Sciatic nerve (tissue), 2 donors: Measurements from ENCODE around the gene HOXB1. TPM values are rescaled to one million over a fixed set of nuclear protein-coding genes. Genes with fewer than 3 reads are reported as not detected.
"Not testable (repeated sequence)": the region's sequence is repeated elsewhere in the genome, so short reads cannot be mapped to it uniquely, and the experiment has no call there.

Experiments
- ATAC-seq: fragments of 200-7000 bp; cut with Tn5 transposase; one replicate; pipeline ENCODE4 v1.9.1; 2020; ENCODE audit warnings: mild to moderate bottlenecking, moderate library complexity
- DNase-seq: peaks from one replicate; pipeline ENCODE4 v3.0.0-alpha.2; 2020; ENCODE audit warnings: low spot score
- intact Hi-C: fragments of 100-400 bp; cut with DNase I; formaldehyde crosslinking; loops from one replicate; pipeline ENCODE4 v1.14.2; 2022
- total RNA-seq: library from RNA; stranded (reverse); fragmentation: NEBNext Ultra II Directional; extraction: Animal tissue kit (Norgen Biotek cat#: 25700); gene quantifications from one replicate; pipeline ENCODE4 v1.2.1, GENCODE V29; 2021
- donor health status: DM: no; HTN: no; CAD: no.
- donor health status: DM: no; HTN: no; CAD: no.

HOXB1 gene
- total RNA-seq, 1 donor from 2014 or later = not detected

DNA sequence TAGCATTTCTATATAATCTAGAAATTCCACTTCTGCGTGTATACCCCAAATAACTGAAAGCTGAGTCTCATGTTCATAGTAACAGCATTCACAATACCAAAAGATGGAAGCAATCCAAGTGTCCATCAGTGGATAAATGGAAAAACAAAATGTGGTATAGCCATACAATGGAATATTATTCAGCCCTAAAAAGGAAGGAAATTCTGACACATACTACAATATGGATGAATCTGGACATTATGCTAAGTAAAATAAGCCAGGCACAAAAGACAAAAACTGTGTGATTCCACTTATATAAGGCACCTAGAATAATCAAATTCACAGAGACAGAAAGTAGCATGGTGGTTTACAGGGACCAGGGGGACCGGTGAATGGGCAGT is 20.4 kb downstream of the HOXB1 start:
- intact Hi-C loops = no loop called here
- no peak for ATAC-seq
- no peak for DNase-seq

DNA sequence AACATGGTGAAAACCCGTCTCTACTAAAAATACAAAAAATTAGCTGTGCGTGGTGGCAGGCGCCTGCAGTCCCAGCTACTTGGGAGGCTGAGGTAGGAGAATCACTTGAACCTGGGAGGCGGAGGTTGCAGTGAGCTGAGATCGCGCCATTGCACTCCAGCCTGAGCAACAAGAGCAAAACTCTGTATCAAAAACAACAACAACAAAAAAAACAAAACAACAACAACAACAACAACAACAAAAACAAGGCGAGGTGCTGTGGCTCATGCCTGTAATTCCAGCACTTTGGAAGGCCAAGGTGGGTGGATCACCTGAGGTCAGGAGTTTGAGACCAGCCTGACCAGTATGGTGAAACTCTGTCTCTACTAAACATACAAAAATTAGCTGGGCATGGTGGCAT is 21.1 kb downstream of the HOXB1 start:
- ATAC-seq, intact Hi-C loops, DNase-seq: not testable (repeated sequence)

DNA sequence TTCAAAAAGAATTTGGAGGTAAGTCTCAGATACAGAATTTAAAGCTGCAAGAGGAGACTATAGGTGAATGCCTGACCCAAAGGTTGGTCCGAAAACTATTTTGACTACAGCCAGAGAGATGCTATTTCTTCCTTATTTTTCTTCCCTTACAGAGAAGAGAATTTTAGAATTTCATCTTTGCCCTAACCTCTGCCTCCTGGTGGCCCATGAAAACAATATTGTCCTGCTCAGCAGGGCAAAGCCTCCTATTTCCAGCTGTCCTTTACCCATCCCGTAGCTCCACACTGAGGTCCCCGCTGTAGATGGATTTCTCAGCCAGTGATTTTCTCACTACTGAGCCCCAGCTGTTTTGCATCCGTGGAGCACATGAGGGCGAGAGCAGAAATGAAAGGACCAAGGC is 24.6 kb downstream of the HOXB1 start:
- no peak for ATAC-seq
- intact Hi-C loops = no loop called here
- no peak for DNase-seq

GRCh38 chr17:48505788-48506187 is 25.0 kb downstream of the HOXB1 start:
- ATAC-seq (no peak), DNase-seq (no peak)
- intact Hi-C loops = no loop called here

DNA sequence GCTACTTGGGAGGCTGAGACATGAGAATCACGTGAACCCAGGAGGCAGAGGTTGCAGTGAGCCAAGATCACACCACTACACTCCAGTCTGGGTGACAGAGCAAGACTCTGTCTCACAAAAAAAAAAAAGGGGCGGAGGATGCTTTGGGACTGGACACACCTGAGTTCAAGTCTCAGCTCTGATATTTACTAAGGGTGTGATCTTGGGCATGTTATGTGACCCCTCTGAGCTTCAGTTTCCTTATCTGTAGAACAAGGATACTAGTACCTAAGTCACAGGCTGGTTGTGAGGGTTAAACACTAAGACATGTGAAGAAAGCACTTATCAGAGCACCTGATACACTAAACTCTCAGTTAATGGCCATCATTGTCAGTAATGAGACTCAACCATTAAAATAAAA is 25.9 kb downstream of the HOXB1 start:
- no peak for DNase-seq
- intact Hi-C loops = no loop called here
- ATAC-seq = no peak

DNA sequence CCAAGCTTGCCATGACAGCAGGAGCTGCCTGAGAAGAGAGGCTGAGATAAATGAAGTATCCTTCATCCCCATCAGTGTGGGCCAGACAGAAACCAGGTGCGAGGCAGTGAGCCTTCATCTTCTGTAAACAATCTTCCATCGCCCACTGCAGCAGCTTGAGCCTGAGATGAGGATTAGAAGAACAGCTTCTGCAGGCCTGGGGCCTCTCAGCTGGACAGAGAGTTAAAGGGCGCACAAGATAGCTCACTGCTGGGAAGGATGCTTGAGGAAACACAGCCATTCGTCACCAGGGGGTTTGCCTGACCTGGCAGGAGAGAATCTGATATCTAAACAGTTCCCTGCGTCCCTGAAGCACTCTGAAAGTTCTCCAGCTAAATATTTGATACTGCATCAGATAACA is 27.1 kb downstream of the HOXB1 start:
- intact Hi-C loops = no loop called here
- DNase-seq (no peak), ATAC-seq (no peak)

DNA sequence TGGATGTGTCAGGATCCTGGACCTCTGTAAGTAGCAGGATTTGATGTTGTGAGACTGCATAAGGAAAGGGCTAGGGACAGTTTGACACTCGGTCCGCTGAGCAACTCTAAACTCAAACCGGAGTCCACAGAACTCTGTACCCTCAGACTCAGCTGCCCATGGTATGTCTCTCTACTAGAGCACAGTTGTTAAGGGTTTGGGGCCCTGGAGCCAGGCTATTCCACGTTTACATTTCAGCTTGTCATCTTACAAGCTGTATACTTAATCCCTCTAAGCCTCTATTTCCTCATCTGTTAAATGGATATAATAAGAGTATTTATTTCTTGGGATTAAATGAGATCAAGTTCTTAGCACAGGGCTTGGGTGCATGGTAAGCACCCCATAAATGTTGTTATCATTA is 27.9 kb downstream of the HOXB1 start:
- no peak for ATAC-seq
- no peak for DNase-seq
- intact Hi-C loops = no loop called here

GRCh38 chr17:48502312-48502711 is 28.5 kb downstream of the HOXB1 start:
- ATAC-seq = no peak
- intact Hi-C loops = no loop called here
- DNase-seq = no peak

- ATAC-seq (peak; percentile 42), DNase-seq (no peak)
- intact Hi-C loops = no loop called here
Measured at GRCh38 chr17:48500435-48501426, 30.1 kb downstream of the HOXB1 start.

DNA sequence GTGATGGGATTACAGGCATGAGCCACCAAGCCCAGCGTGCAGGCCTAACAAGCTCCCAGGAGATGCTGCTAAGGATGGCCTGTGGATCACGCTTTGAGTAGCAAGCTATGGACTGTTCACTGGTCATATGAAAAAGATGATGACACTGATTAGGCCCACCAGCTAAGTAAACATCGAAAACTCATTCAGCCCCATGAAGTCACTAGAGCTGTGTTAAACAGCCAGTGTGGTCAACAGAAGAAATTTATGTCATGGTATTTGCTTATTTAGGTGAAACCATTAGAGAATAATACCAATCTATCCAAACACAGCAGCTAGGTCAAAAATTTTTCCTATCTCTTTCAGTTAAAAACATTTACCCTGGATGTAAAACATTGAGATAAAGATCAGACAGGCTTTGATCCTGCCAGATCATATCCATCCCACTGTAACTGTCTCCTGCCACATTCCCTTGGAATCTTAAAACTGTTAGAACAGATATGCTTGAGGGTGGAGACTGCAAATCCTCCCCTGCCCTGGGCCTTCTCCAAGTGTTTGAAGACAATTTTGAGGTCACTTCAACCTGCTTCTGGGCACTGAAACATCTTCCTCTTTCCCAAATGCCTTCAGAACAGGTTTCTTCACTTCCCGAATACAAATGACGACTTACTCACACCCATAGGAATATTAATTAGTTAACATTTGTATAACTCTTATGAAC is 30.9 kb downstream of the HOXB1 start:
- DNase-seq = no peak
- intact Hi-C loops = no loop called here
- no peak for ATAC-seq

GRCh38 chr17:48499248-48499647 is 31.6 kb downstream of the HOXB1 start:
- ATAC-seq (no peak), DNase-seq (no peak)
- intact Hi-C loops = no loop called here

GRCh38 chr17:48498164-48498850 is 32.5 kb downstream of the HOXB1 start:
- no peak for ATAC-seq
- DNase-seq = no peak
- intact Hi-C loops = no loop called here

DNA sequence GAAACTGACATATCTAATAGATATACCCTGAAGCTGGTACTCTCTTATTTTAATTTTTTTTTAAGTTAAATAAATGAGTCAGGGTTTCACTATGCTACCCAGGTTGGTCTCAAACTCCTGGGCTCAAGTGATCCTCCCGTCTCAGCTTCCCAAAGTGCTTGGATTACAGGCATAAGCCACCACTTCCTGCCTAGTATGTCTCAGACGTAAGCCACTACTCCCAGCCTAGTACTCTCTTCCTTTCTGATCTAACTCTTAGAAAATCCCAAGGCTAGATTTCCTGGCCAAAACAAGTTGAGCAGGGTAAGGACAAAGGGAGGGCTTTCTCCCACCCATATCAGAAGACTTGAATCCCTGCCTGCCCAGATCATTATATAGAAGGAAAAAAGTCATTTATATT is 33.7 kb downstream of the HOXB1 start:
- no peak for ATAC-seq
- intact Hi-C loops = no loop called here
- DNase-seq = no peak

DNA sequence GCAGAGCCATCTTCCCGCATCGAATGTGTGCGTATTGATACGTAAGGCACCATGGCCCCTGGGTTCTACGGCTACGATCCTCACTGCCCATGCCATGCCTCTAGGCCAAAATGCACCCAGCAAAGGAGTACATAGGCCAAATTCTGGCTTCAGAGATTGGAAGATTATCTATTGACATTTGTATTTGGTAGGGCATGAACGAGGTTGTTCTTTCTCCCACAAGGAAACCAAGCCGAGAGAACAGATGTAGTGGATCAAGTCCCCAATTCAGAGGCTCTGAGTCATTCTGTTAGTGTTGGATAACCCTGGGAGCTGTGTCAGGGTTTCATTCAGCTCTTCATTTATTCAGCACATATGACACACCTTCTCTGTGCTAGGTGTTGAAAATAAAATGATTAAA is 36.5 kb downstream of the HOXB1 start:
- DNase-seq (no peak), ATAC-seq (no peak)
- intact Hi-C loops = loop anchor here (5.0 kb wide), 1 partner anchor 98 kb away; the partner anchor contains the start of genes HOXB3 and HOXB5

DNA sequence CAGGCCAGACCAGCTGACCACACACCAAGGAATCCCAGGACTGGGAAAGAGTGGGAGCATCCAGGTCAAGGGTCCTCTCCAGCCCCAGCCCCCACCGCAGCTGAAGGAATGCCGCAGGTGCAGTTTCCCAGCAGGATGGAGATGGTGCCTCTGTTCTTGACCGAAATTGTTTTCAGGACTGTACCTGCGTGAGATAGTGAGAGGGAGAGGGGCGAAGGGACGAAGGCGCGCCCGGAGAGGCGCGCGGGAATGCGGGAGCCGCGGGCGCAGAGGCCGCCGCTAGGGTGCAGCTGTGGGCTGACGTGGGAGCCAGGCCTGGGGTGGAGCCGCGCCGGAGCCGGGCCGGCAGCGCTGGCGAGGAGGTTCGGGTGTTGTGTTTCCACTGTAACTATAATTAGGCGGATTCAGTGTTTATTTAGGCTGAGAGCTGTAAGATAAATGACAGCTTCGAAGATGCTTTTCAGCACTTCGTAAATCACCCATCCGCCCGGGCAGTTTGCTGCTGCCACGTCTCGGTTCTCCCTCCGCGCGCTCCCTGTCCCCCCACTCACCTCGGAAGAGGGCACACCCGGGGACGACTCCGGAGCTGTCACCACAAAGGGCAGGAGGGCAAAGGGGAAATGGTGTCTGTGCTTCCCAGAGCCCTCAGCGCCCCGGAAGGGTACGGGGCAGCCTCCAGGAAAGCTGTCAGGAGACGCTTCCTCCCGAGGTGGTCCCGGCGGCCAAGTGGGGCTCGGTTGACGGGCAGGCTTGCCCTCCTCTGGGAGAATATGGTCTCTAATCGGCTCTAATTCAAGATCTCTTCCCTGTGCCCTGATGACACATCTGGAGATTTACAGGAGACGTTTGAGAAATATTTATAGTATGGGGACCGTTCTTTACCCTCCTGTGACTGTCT is 38.2 kb downstream of the HOXB1 start:
- peak; percentile 96 for ATAC-seq
- DNase-seq = peak; percentile 84
- intact Hi-C loops = loop anchor here (5.0 kb wide), 1 partner anchor 100 kb away; the partner anchor contains the start of genes HOXB3 and HOXB5

DNA sequence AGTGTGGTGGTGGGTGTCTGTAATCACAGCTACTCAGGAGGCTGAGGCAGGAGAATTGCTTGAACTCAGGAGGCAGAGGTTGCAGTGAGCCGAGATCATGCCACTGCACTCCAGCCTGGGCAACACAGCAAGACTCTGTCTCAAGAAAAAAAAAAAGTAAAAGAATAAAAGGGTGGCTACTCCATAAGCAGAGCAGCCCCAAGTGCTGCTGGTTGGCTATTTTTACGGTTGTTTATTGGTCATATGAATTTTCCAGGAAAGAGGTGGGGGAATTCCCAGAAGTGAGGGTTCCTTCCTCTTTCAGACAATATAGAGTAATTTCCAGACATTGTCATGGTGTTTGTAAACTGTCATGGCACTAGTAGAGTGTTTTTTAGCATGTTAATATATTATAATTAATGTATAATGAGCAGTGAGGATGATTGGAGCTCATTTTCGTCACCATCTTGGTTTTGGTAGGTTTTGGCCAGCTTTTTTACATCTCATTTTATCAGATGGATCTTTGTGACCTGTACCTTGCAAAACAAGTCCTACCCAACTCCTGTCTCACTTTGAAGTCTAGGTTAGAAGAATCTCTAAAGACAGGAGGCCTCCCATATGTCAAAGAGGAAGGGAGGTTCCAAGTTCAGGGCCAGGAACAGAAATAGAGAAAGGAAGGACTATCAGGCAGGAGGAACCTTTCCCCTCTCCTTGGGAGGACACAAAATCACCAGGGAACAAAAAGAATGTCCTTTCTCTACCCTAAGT is 39.1 kb downstream of the HOXB1 start:
- intact Hi-C loops = loop anchor here (5.0 kb wide), 1 partner anchor 101 kb away; the partner anchor contains the start of genes HOXB3 and HOXB5
- DNase-seq (no peak), ATAC-seq (no peak)

DNA sequence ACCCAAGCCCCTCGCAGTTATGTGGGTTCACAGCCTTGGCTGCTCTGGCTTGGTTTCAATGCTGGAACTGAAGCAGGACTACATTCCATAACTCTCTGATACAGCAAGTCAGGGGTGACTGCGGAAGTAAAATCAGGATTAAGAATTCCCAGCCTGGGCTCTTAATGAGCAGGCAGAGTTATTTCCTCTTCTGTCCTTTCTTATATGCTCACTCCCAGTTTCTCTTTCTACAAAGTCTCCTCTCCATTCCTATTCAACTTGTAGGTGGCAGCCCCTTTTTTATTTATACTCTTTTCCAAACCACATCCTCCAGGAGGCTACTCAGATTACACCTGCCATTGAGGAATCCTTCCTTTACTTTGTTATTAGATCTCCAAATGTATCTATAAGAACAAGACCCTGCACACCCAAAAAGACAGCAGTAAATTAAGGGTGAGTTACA is 40.3 kb downstream of the HOXB1 start:
- intact Hi-C loops = loop anchor here (5.0 kb wide), 1 partner anchor 102 kb away; the partner anchor contains the start of genes HOXB3 and HOXB5
- ATAC-seq (no peak), DNase-seq (no peak)

DNA sequence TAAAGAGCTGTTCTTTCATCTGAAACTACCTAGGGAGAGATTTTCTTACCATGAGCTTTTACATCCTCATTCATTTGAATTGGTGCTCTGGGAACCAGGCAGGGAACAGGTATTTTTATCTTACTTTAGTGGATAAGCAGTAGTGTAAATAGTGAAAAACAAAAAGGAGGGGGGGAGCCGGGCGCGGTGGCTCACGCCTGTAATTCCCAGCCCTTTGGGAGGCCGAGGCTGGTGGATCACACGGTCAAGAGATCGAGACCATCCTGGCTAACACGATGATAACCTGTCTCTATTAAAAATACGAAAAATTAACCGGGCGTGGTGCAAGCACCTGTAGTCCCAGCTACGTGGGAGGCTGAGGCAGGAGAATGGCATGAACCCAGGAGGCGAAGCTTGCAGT is 41.0 kb downstream of the HOXB1 start:
- ATAC-seq = no peak
- intact Hi-C loops = loop anchor here (5.0 kb wide), 1 partner anchor 103 kb away; the partner anchor contains the start of genes HOXB3 and HOXB5
- DNase-seq = no peak
